Measurements from ENCODE around the gene FBXL17.

- TF ChIP-seq CTCF (IDR thresholded peaks at IDR 0.05) = no peak
- TF ChIP-seq POLR2A (IDR thresholded peaks at IDR 0.05) = no peak
These were observed 390.8 kb downstream of the FBXL17 start for GRCh38 chr5:107990881-107991810.
